ENCODE results near the gene FRMD4A.

Gene FRMD4A

DNA sequence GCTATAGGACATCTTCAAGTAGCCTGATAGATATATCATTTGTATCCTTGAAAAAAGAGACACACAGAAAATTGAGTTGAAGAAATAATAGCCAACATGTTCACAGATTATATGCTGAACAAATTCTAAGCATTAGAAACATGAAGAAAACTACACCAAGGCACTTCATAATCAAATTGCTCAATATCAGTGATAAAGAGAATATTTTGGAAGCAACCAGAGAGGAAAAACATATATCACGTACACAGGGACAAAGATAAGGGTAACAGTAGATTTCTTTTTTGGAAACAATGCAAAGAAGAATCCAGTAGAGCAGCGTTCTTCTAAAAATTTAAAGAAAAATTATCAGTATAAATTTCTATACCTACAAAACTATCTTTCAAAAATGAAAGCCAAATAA is 6.0 kb upstream of the FRMD4A start:
- Histone ChIP-seq H3K9me3 (ENCODE audit: control insufficient read depth, insufficient read depth, low read length) (no peaks in the 10 kb centered on the region), H3K36me3 (ENCODE audit: control insufficient read depth, low read length) (no peaks in the 10 kb centered on the region), H3K79me2 (ENCODE audit: control insufficient read depth, low read length) (no peaks in the 10 kb centered on the region), H3K4me3 (ENCODE audit: low read length) (no peak overlapping the region), H3K4me2 (ENCODE audit: low read length) (no peak overlapping the region), H3K27ac (ENCODE audit: low read depth, low read length) (no peak overlapping the region), H3K9me2 (replicated peaks; ENCODE audit: control insufficient read depth, low read length) (no peaks in the 10 kb centered on the region), H3F3A (ENCODE audit: control insufficient read depth, insufficient read depth) (no peaks in the 10 kb centered on the region), H3K4me1 (ENCODE audit: control insufficient read depth, low read length) (no peaks in the 10 kb centered on the region), H3K27me3 (ENCODE audit: control insufficient read depth, low read length) (peaks cover 30% of the 10 kb centered on the region), H4K20me1 (ENCODE audit: control insufficient read depth, insufficient read depth, low read depth, low read length) (no peaks in the 10 kb centered on the region)
- TF ChIP-seq, protein P1, sequence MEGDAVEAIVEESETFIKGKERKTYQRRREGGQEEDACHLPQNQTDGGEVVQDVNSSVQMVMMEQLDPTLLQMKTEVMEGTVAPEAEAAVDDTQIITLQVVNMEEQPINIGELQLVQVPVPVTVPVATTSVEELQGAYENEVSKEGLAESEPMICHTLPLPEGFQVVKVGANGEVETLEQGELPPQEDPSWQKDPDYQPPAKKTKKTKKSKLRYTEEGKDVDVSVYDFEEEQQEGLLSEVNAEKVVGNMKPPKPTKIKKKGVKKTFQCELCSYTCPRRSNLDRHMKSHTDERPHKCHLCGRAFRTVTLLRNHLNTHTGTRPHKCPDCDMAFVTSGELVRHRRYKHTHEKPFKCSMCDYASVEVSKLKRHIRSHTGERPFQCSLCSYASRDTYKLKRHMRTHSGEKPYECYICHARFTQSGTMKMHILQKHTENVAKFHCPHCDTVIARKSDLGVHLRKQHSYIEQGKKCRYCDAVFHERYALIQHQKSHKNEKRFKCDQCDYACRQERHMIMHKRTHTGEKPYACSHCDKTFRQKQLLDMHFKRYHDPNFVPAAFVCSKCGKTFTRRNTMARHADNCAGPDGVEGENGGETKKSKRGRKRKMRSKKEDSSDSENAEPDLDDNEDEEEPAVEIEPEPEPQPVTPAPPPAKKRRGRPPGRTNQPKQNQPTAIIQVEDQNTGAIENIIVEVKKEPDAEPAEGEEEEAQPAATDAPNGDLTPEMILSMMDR (IDR thresholded peaks at IDR 0.05; ENCODE audit: low read depth, low read length, poor library complexity, severe bottlenecking) = no peak
- TF ChIP-seq EZH2phosphoT487 (IDR thresholded peaks at IDR 0.05; ENCODE audit: borderline replicate concordance, low read length) = no peak

DNA sequence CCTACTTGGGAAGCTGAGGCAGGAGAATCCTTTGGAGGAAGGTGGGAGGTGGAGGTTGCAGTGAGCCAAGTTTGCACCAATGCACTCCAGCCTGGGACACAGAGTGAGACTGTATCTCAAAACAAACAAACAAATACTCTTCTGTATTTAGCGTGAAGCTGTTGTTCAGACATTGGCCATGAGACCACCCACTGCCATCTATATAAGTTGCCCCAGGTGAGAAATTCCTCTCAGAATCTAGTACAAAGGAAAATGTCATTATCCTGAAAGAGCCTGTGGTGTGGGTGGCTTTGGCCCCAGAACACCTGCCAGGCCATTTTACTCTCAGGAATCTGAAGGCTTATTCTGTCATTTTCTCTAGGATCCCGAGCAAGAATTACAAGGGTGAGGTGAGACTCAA is 4.0 kb upstream of the FRMD4A start:
- Histone ChIP-seq H3K79me2 (ENCODE audit: control insufficient read depth, low read length) (no peaks in the 10 kb centered on the region), H3K4me2 (ENCODE audit: low read length) (no peak overlapping the region), H3K4me3 (ENCODE audit: low read length) (no peak overlapping the region), H4K20me1 (ENCODE audit: control insufficient read depth, insufficient read depth, low read depth, low read length) (no peaks in the 10 kb centered on the region), H3K4me1 (ENCODE audit: control insufficient read depth, low read length) (no peaks in the 10 kb centered on the region), H3F3A (ENCODE audit: control insufficient read depth, insufficient read depth) (no peaks in the 10 kb centered on the region), H3K27me3 (ENCODE audit: control insufficient read depth, low read length) (peaks cover 43% of the 10 kb centered on the region), H3K36me3 (ENCODE audit: control insufficient read depth, low read length) (no peaks in the 10 kb centered on the region), H3K9me2 (replicated peaks; ENCODE audit: control insufficient read depth, low read length) (no peaks in the 10 kb centered on the region), H3K9me3 (ENCODE audit: control insufficient read depth, insufficient read depth, low read length) (no peaks in the 10 kb centered on the region), H3K27ac (ENCODE audit: low read depth, low read length) (no peak overlapping the region)
- TF ChIP-seq, protein P1 (IDR thresholded peaks at IDR 0.05; ENCODE audit: low read depth, low read length, poor library complexity, severe bottlenecking) = no peak
- TF ChIP-seq EZH2phosphoT487 (IDR thresholded peaks at IDR 0.05; ENCODE audit: borderline replicate concordance, low read length) = no peak

DNA sequence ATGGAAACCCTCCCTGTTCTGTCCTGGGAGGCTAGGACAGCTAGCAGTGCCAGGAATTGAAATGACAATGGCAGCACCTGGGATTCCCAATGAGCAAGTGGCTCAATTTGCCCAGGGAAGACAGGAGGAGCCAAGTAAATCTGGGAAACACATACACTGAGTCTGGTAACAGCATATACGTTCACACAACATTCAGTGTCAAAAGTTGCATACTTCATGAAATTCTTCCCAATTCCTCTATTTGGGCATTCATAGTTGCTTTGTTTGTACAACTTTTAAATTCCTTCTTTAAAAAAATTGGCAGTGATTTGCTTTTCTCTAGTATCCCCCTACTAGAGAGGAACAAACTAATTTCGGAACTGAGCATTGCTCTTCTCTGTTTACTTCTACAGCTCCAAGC is 2.9 kb upstream of the FRMD4A start:
- Histone ChIP-seq H3K79me2 (ENCODE audit: control insufficient read depth, low read length) (no peaks in the 10 kb centered on the region), H3K4me1 (ENCODE audit: control insufficient read depth, low read length) (no peaks in the 10 kb centered on the region), H3K4me2 (ENCODE audit: low read length) (no peak overlapping the region), H3F3A (ENCODE audit: control insufficient read depth, insufficient read depth) (no peaks in the 10 kb centered on the region), H4K20me1 (ENCODE audit: control insufficient read depth, insufficient read depth, low read depth, low read length) (no peaks in the 10 kb centered on the region), H3K9me2 (replicated peaks; ENCODE audit: control insufficient read depth, low read length) (no peaks in the 10 kb centered on the region), H3K27me3 (ENCODE audit: control insufficient read depth, low read length) (peaks cover 44% of the 10 kb centered on the region), H3K9me3 (ENCODE audit: control insufficient read depth, insufficient read depth, low read length) (no peaks in the 10 kb centered on the region), H3K36me3 (ENCODE audit: control insufficient read depth, low read length) (no peaks in the 10 kb centered on the region), H3K4me3 (ENCODE audit: low read length) (no peak overlapping the region), H3K27ac (ENCODE audit: low read depth, low read length) (no peak overlapping the region)
- TF ChIP-seq EZH2phosphoT487 (IDR thresholded peaks at IDR 0.05; ENCODE audit: borderline replicate concordance, low read length) = no peak
- TF ChIP-seq, protein P1 (IDR thresholded peaks at IDR 0.05; ENCODE audit: low read depth, low read length, poor library complexity, severe bottlenecking) = no peak

DNA sequence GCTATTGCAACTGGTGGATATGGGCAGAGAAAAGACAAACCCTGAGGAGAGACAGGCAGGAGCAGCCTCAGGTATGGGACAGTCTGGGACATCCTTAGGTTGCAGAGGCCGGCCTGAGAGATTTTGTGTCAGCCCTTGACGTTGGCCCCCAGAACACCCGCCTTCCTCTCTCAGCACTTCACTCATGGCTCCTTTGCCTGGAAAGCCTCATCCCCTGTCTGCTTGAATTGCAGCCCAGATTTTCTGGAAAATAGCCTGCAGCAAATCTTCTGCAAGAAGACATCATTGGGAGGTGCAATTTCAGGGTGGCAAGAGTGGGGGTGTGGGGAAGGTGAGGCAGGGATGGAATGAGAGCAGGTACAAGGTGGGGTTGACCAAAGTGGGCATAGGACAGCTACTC is 2.2 kb upstream of the FRMD4A start:
- TF ChIP-seq, protein P1 (IDR thresholded peaks at IDR 0.05; ENCODE audit: low read depth, low read length, poor library complexity, severe bottlenecking) = no peak
- Histone ChIP-seq H3K27me3 (ENCODE audit: control insufficient read depth, low read length) (peaks cover 42% of the 10 kb centered on the region), H3K36me3 (ENCODE audit: control insufficient read depth, low read length) (no peaks in the 10 kb centered on the region), H3K4me2 (ENCODE audit: low read length) (no peak overlapping the region), H4K20me1 (ENCODE audit: control insufficient read depth, insufficient read depth, low read depth, low read length) (no peaks in the 10 kb centered on the region), H3K4me3 (ENCODE audit: low read length) (no peak overlapping the region), H3K9me3 (ENCODE audit: control insufficient read depth, insufficient read depth, low read length) (no peaks in the 10 kb centered on the region), H3F3A (ENCODE audit: control insufficient read depth, insufficient read depth) (no peaks in the 10 kb centered on the region), H3K27ac (ENCODE audit: low read depth, low read length) (no peak overlapping the region), H3K4me1 (ENCODE audit: control insufficient read depth, low read length) (no peaks in the 10 kb centered on the region), H3K79me2 (ENCODE audit: control insufficient read depth, low read length) (no peaks in the 10 kb centered on the region), H3K9me2 (replicated peaks; ENCODE audit: control insufficient read depth, low read length) (no peaks in the 10 kb centered on the region)
